H1 (cell line): ENCODE results near the gene CXCR4. TPM values are rescaled to one million over a fixed set of nuclear protein-coding genes. Genes with fewer than 3 reads are reported as not detected.

ENCODE experiments used
- CTCF ChIA-PET: fragments of 300-600 bp; sonication (Branson Sonifier 250); formaldehyde crosslinking; loops from one replicate; lab custom pipeline; 2021; ENCODE audit not compliant: partially characterized antibody; lab: Charles Lee
- POLR2A ChIA-PET: fragments of 300-600 bp; sonication (Branson Sonifier 250); formaldehyde crosslinking; loops from one replicate; lab custom pipeline; 2021; ENCODE audit warnings: inconsistent platforms; ENCODE audit not compliant: partially characterized antibody; lab: Charles Lee
- DNase-seq, 2 experiments: peaks; one replicate each; pipeline versions ENCODE4 v3.0.0 to v3.0.0-alpha.2; 2010 to 2022; ENCODE audit warnings: low spot score in 2 of 2, low read depth in 1 of 2, mixed read lengths in 1 of 2
- FAIRE-seq: peaks from 2 replicates; lab custom pipeline; 2011; peaks lifted over from hg19 to GRCh38; lab: Jason Lieb, UNC
- H2AFZ ChIP-seq: 2 replicates; pipeline ENCODE4 v1.8.1; 2012; ENCODE audit warnings: low read length, inconsistent platforms
- H2AK5ac ChIP-seq: 2 replicates; pipeline ENCODE4 v1.6.1; 2013; ENCODE audit warnings: low read depth, low read length
- H2BK120ac ChIP-seq: replicated peaks from 2 replicates; pipeline ENCODE3; 2013; ENCODE audit warnings: low read depth, low read length, inconsistent platforms
- H2BK12ac ChIP-seq: 2 replicates; pipeline ENCODE4 v1.6.1; 2013; ENCODE audit warnings: low read depth, low read length
- H2BK15ac ChIP-seq: 2 replicates; pipeline ENCODE4 v1.6.1; 2013; ENCODE audit warnings: low read length
- H2BK20ac ChIP-seq: 2 replicates; pipeline ENCODE4 v1.6.1; 2013; ENCODE audit warnings: low read length
- H2BK5ac ChIP-seq: 2 replicates; pipeline ENCODE4 v1.6.1; 2013; ENCODE audit warnings: low read depth, low read length
- H3K14ac ChIP-seq: 2 replicates; pipeline ENCODE4 v1.6.1; 2013; ENCODE audit warnings: inconsistent platforms; ENCODE audit not compliant: insufficient read length
- H3K18ac ChIP-seq: 2 replicates; pipeline ENCODE4 v1.6.1; 2013; ENCODE audit warnings: low read length; ENCODE audit errors: extremely low read depth
- H3K23ac ChIP-seq: 2 replicates; pipeline ENCODE4 v1.6.1; 2013; ENCODE audit warnings: inconsistent platforms; ENCODE audit not compliant: insufficient read length
- H3K23me2 ChIP-seq: 2 replicates; pipeline ENCODE4 v1.6.1; 2013; ENCODE audit warnings: low read depth, low read length
- H3K27ac ChIP-seq: 2 replicates; pipeline ENCODE4 v1.6.1; 2011; ENCODE audit warnings: low read depth, low read length, inconsistent platforms
- H3K27me3 ChIP-seq, 4 experiments: replicated peaks in 1 of 4; 1 replicate in 1 of 4; 2 replicates in 3 of 4; pipeline versions ENCODE4 v1.6.1 to v1.8.1; 2011 to 2013; ENCODE audit warnings: low read length in 3 of 4, mild to moderate bottlenecking in 3 of 4, inconsistent platforms in 2 of 4, mixed read lengths in 2 of 4, moderate library complexity in 1 of 4; ENCODE audit not compliant: control insufficient read depth in 3 of 4, insufficient read depth in 3 of 4; ENCODE audit errors: extremely low read depth in 1 of 4
- H3K36me3 ChIP-seq, 4 experiments: 2 replicates each; pipeline versions ENCODE4 v1.6.1 to v1.8.1; 2011 to 2013; ENCODE audit warnings: mild to moderate bottlenecking in 4 of 4, low read length in 3 of 4, moderate library complexity in 2 of 4, control low read depth in 1 of 4, inconsistent platforms in 1 of 4; ENCODE audit not compliant: insufficient read depth in 4 of 4, control insufficient read depth in 2 of 4
- H3K4ac ChIP-seq: replicated peaks from 2 replicates; pipeline ENCODE3; 2013; ENCODE audit warnings: low read length, low read depth, mixed read lengths, inconsistent platforms; ENCODE audit not compliant: insufficient read length
- H3K4me1 ChIP-seq, 4 experiments: replicated peaks in 1 of 4; 1 replicate in 1 of 4; 2 replicates in 3 of 4; pipeline versions ENCODE4 v1.6.1 to v1.8.1; 2011 to 2013; ENCODE audit warnings: low read length in 3 of 4, inconsistent platforms in 2 of 4, mixed read lengths in 1 of 4; ENCODE audit not compliant: insufficient read depth in 4 of 4, control insufficient read depth in 3 of 4
- H3K4me2 ChIP-seq, 2 experiments: 2 replicates each; pipeline versions ENCODE4 v1.6.1 to v1.8.1; 2011 to 2013; ENCODE audit warnings: low read depth in 2 of 2, low read length in 2 of 2, control low read depth in 1 of 2, inconsistent platforms in 1 of 2, mild to moderate bottlenecking in 1 of 2; ENCODE audit not compliant: insufficient read depth in 1 of 2
- H3K4me3 ChIP-seq, 4 experiments: fragments of 200-600, 300-600 bp in 1 of 4; sonication (generic), shearing (Covaris generic), sonication (Bioruptor Twin) in 1 of 4; 2 replicates each; pipeline versions ENCODE4 v1.5.1 to v1.8.1; 2011 to 2016; ENCODE audit warnings: low read length in 4 of 4, low read depth in 3 of 4, control low read depth in 2 of 4, inconsistent platforms in 2 of 4, mild to moderate bottlenecking in 2 of 4, mixed read lengths in 1 of 4, moderate library complexity in 1 of 4; ENCODE audit not compliant: insufficient read depth in 2 of 4; ENCODE audit errors: extremely low read depth in 1 of 4
- H3K56ac ChIP-seq: replicated peaks from 2 replicates; pipeline ENCODE3; 2013; ENCODE audit warnings: low read depth, mild to moderate bottlenecking, mixed read lengths, low read length, inconsistent platforms; ENCODE audit not compliant: insufficient read length
- H3K79me1 ChIP-seq: 2 replicates; pipeline ENCODE4 v1.6.1; 2013; ENCODE audit warnings: low read depth, low read length, control low read depth
- H3K79me2 ChIP-seq, 2 experiments: 2 replicates each; pipeline versions ENCODE4 v1.6.1 to v1.8.1; 2012 to 2013; ENCODE audit warnings: low read length in 2 of 2, mild to moderate bottlenecking in 2 of 2, inconsistent platforms in 1 of 2; ENCODE audit not compliant: insufficient read depth in 2 of 2, control insufficient read depth in 1 of 2
- H3K9ac ChIP-seq, 4 experiments: replicated peaks in 1 of 4; 1 replicate in 1 of 4; 2 replicates in 3 of 4; pipeline versions ENCODE4 v1.6.1 to v1.8.1; 2011 to 2013; ENCODE audit warnings: low read depth in 3 of 4, low read length in 3 of 4, control low read depth in 2 of 4, mild to moderate bottlenecking in 2 of 4, moderate library complexity in 2 of 4, inconsistent platforms in 1 of 4; ENCODE audit errors: extremely low read depth in 1 of 4
- H3K9me3 ChIP-seq, 2 experiments: 2 replicates each; pipeline versions ENCODE4 v1.6.1 to v1.8.1; 2012 to 2013; ENCODE audit warnings: mild to moderate bottlenecking in 2 of 2, moderate library complexity in 2 of 2, control low read depth in 1 of 2, inconsistent platforms in 1 of 2, low read depth in 1 of 2, low read length in 1 of 2, mixed read lengths in 1 of 2; ENCODE audit not compliant: insufficient read depth in 2 of 2
- H4K20me1 ChIP-seq, 2 experiments: replicated peaks in 1 of 2; 2 replicates each; pipeline versions ENCODE3 to v1.8.1; 2011 to 2013; ENCODE audit warnings: inconsistent platforms in 2 of 2, low read length in 2 of 2, mild to moderate bottlenecking in 1 of 2; ENCODE audit not compliant: insufficient read depth in 2 of 2, control insufficient read depth in 1 of 2
- H4K5ac ChIP-seq: 2 replicates; pipeline ENCODE4 v1.6.1; 2013; ENCODE audit warnings: low read length, low read depth, mixed read lengths, inconsistent platforms; ENCODE audit not compliant: insufficient read length
- H4K8ac ChIP-seq: 2 replicates; pipeline ENCODE4 v1.8.0; 2013; ENCODE audit warnings: mild to moderate bottlenecking, moderate library complexity, low read length, inconsistent platforms; ENCODE audit not compliant: insufficient read depth; ENCODE audit errors: extremely low read depth
- H4K91ac ChIP-seq: replicated peaks from 2 replicates; pipeline ENCODE3; 2013; ENCODE audit warnings: low read length, mixed read lengths, inconsistent platforms; ENCODE audit not compliant: insufficient read length
- ASH2L ChIP-seq: fragments of 200-600, 300-600 bp; sonication (generic); IDR thresholded peaks from one replicate; pipeline ENCODE4 v1.7.1; 2017; ENCODE audit warnings: low read length
- CBX8 ChIP-seq: fragments of 300-800, 300-1000 bp; sonication (generic); IDR thresholded peaks from 2 replicates; pipeline ENCODE4 v1.7.1; 2016; ENCODE audit warnings: low read depth, low read length, borderline replicate concordance
- CTBP2 ChIP-seq: IDR thresholded peaks from 2 replicates; pipeline ENCODE4 v1.7.0; 2011; ENCODE audit warnings: borderline replicate concordance, mild to moderate bottlenecking, moderate library complexity, mixed read lengths, low read length; ENCODE audit not compliant: insufficient read depth, insufficient read length
- EP300 ChIP-seq, 2 experiments: IDR thresholded peaks; 1 replicate in 1 of 2; 2 replicates in 1 of 2; pipeline ENCODE4 v1.6.1; 2011 to 2012; ENCODE audit warnings: low read depth in 2 of 2, low read length in 2 of 2, mild to moderate bottlenecking in 2 of 2, borderline replicate concordance in 1 of 2, inconsistent platforms in 1 of 2, moderate library complexity in 1 of 2
- GABPA ChIP-seq: IDR thresholded peaks from 2 replicates; pipeline ENCODE4 v1.6.1; 2011; ENCODE audit warnings: mild to moderate bottlenecking, low read length, moderate library complexity, borderline replicate concordance; ENCODE audit not compliant: insufficient read depth
- KDM1A ChIP-seq: fragments of 200-600, 300-600 bp; sonication (generic); IDR thresholded peaks from 2 replicates; pipeline ENCODE4 v1.7.1; 2016; ENCODE audit warnings: mild to moderate bottlenecking, low read length, borderline replicate concordance
- NANOG ChIP-seq: IDR thresholded peaks from 2 replicates; pipeline ENCODE4 v1.6.1; 2011; ENCODE audit warnings: low read length, low read depth, mild to moderate bottlenecking, inconsistent platforms; ENCODE audit not compliant: insufficient read depth, poor library complexity, severe bottlenecking
- PHF8 ChIP-seq: fragments of 200-600 bp; sonication (generic); conservative IDR thresholded peaks from 2 replicates; pipeline ENCODE4 v1.7.1; 2012; ENCODE audit warnings: low read depth, mild to moderate bottlenecking, inconsistent platforms, low read length, moderate library complexity
- RNF2 ChIP-seq: fragments of 200-900, 300-1000 bp; sonication (generic); IDR thresholded peaks from 2 replicates; pipeline ENCODE4 v1.7.1; 2016; ENCODE audit warnings: borderline replicate concordance, low read depth, mild to moderate bottlenecking, antibody characterized with exemption, low read length; ENCODE audit not compliant: poor library complexity, severe bottlenecking; ENCODE audit errors: missing control alignments
- SIRT6 ChIP-seq: IDR thresholded peaks from one replicate; pipeline ENCODE4 v1.7.1; 2012; ENCODE audit warnings: low read length, inconsistent platforms
- SRF ChIP-seq: IDR thresholded peaks from 2 replicates; pipeline ENCODE4 v1.6.1; 2011; ENCODE audit warnings: mild to moderate bottlenecking, low read depth, low read length, moderate library complexity
- TEAD4 ChIP-seq: IDR thresholded peaks from 2 replicates; pipeline ENCODE4 v1.6.1; 2012; ENCODE audit warnings: low read depth, low read length, inconsistent platforms, mixed read lengths
- WGBS, 2 experiments: shearing (Covaris generic) in 1 of 2; methylation state at CpG; one replicate each; pipeline versions ENCODE4 v1.1.6 to v1.1.7; 2013 to 2015; ENCODE audit warnings: low lambda C conversion rate in 2 of 2, mixed read lengths in 2 of 2, inconsistent platforms in 1 of 2, low coverage in 1 of 2, missing lambda C conversion rate in 1 of 2; ENCODE audit not compliant: insufficient replicate concordance in 2 of 2, insufficient coverage in 1 of 2, insufficient read length in 1 of 2; ENCODE audit errors: extremely low coverage in 1 of 2, missing lambda C conversion rate in 1 of 2; 5-methylcytosine and 5-hydroxymethylcytosine counted together
- polyA plus RNA-seq, 7 experiments: library from polyadenylated mRNA; depleted of rRNA in 3 of 7; stranded (reverse) in 5 of 7; unstranded in 2 of 7; fragments of >200 nt in 5 of 7; fragments of 200-250 nt in 2 of 7; gene quantifications; 1 replicate in 5 of 7; 2 replicates in 1 of 7; 4 replicates in 1 of 7; pipeline versions ENCODE4 v1.2.1 to v1.2.3, GENCODE V29; 2011 to 2013; ENCODE audit warnings: missing spikeins in 2 of 7, mixed read lengths in 2 of 7
- total RNA-seq: library from RNA; stranded (reverse); fragmentation: NEBNext Ultra II Directional; extraction: Animal tissue kit (Norgen Biotek cat#: 25700); gene quantifications from 2 replicates; pipeline ENCODE4 v1.2.1, GENCODE V29; 2021

Gene CXCR4
- total and polyA plus RNA-seq, 2 of the 8 experiments (the other 6 are each of a cell fraction or from before 2014, with no cell fraction given), result 1.8 to 2.8 TPM

DNA sequence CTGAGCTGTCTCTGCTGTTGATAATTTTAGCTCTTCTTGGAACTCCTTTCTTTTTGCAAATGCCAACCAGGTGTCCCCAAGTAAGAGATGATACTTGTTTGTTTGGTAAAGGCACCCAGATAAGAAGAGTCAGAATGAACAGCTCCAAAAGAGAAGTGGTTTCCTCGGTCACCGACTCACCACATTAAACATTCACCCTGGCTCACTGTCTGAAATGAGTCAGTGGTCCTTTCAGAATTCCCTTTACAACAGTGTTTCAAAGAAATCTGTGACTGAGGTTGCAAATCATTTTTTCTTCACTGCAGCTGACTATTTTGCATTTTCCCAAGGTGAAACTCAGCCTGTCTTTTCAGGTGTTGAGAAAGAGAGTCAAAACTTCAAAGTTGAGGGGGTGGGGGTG lies 16.2 kb upstream of the CXCR4 start:
- Histone ChIP-seq H4K5ac (no peak overlapping the region), H4K91ac (no peak overlapping the region), H2BK120ac (no peak overlapping the region), H3K79me2 (no peaks in the 10 kb centered on the region), H3K27ac (no peak overlapping the region), H3K27me3 (peaks cover 0 to 1% (median 0%) of the 10 kb centered on the region in 4 experiments; a peak in 1 of 7 replicates), H4K20me1 (no peaks in the 10 kb centered on the region), H3K23me2 (no peaks in the 10 kb centered on the region; the same call in 1 of the 2 replicates), H2AFZ (no peak overlapping the region; the same call in 1 of the 2 replicates), H3K36me3 (no peaks in the 10 kb centered on the region), H3K14ac (no peak overlapping the region), H4K8ac (no peak overlapping the region), H3K9ac (no peak overlapping the region), H3K4me3 (no peak overlapping the region), H2AK5ac (no peak overlapping the region), H3K4me1 (no peaks in the 10 kb centered on the region), H2BK15ac (no peak overlapping the region), H2BK12ac (no peak overlapping the region), H2BK20ac (no peak overlapping the region), H3K18ac (no peak overlapping the region), H3K79me1 (no peaks in the 10 kb centered on the region), H3K56ac (no peak overlapping the region), H3K23ac (no peak overlapping the region), H3K4me2 (no peak overlapping the region), H3K9me3 (no peaks in the 10 kb centered on the region), H3K4ac (no peak overlapping the region), H2BK5ac (no peak overlapping the region)
- ChIA-PET POLR2A (no interaction called here), CTCF (interaction anchor here (2.6 kb wide), 1 partner anchor 137 kb away, joined by 9 read pairs; no protein-coding TSS in a partner anchor)
- no peak for TF ChIP-seq CBX8
- no peak for TF ChIP-seq EP300 (IDR thresholded peaks at IDR 0.05; ENCODE audit: borderline replicate concordance in 1 of 2, low read depth in 2 of 2, low read length in 2 of 2)
- TF ChIP-seq CTBP2, result no peak
- no peak for TF ChIP-seq RNF2
- no peak for TF ChIP-seq TEAD4
- no peak for TF ChIP-seq SRF
- TF ChIP-seq NANOG, result no peak
- TF ChIP-seq SIRT6, result no peak
- TF ChIP-seq PHF8, result no peak
- TF ChIP-seq ASH2L, result no peak
- TF ChIP-seq GABPA, result no peak
- TF ChIP-seq KDM1A, result no peak
- 84% methylated on average over 2 of the region's 2 CpGs; no CpG with 5 or more reads in 1 of the 2 experiments for WGBS, 2 experiments
- DNase-seq, result no peak
- no peak for FAIRE-seq
